NCI-H748 (cell line): ENCODE measurements around the gene KCNG1.
A peak's percentile ranks its signal among the peaks of the same experiment; 100 is the strongest.
"Not testable (repeated sequence)": the region's sequence is repeated elsewhere in the genome, so short reads cannot be mapped to it uniquely, and the experiment has no call there.

ENCODE experiments used
- DNase-seq: peaks from one replicate; lab custom pipeline; 2025; ENCODE audit not compliant: unreplicated experiment; lab: John Stamatoyannopoulos, UW

Gene KCNG1

DNA sequence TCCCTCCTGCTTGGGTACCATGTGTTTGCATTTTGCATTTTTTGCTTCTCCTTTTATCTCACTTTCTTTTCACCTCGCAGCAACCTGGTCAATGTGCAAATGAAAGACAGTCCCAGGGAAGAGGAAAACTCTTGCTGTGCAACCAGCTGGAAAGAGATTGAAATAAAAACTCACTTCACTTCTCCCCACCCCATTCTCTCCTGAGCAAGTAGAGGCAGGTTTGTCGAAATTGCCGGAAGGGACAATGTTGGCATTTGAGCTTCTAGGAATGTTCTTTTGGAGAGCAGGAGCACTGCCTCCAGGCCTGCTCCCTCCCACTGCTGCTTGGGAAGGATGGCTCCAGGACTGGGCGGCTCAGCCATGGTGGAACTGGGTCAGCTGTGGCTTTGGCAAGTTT, 30.6 kb downstream of the KCNG1 start:
- DNase-seq = no peak

DNA sequence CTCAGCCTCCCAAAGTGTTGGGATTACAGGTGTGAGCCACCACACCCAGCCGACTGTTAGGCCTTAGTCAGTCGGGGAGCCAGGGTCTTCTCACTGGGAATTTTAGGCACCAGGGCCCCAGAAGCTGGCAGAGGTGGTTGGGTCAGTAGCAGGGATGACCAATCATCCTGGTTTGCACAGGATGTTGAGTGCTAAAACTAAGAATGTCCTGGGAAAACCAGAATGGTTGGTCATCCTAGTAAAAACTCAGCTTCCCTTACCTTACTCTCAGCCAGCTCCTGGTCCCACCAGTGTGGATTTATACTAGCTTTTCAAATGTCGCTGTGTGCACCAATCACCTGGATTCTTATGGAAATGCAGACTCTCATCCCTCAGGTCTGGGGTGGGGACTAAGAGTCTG, 31.8 kb downstream of the KCNG1 start:
- DNase-seq = no peak

DNA sequence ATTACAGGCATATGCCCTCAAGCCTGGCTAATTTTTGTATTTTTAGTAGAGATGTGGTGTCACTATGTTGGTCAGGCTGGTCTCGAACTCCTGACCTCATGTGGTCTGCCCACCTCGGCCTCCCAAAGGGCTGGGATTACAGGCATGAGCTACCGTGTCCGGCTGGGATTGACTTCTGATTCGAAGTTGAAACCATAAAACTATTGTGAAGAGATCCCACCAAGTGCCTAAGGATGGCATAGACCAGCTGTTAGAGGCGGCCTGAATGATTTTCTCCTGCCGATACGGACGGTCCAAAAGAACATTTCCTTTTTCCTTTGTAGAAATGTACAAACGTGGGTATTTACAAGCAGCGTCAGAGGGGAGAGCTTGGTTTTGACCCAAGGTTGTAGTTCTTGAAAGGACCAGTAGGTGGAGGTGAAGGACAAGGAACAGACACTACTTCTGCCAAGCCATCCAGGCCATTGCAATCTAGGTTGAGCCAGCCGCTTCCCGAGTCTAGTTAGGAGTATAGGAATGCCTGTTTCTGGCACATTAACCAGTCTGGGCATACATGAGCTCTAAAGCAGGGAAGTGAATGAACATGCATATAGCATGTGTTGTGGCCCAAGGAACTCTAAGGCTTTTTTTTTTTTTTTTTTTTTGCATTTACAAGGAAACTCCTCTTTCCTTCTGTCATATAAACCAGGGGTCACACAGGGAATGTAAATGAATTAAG, 35.3 kb downstream of the KCNG1 start:
- DNase-seq = peak; percentile 52

DNA sequence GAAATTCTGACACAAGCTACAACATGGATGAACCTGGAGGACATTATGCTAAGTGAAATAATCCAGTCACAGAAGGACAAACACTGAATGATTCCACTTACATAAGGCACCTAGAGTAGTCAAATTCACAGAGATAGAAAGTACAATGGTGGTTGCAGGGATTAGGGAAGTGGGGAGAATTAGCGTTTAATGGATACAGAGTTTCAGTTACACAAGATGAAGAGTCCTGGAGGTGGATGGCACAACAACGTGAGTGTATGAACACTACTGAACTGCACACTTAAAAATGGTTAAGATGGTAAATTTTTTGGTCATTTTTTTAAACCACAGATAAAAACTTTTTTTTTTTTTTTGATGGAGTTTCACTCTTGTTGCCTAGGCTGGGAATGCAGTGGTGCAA, 39.6 kb downstream of the KCNG1 start:
- DNase-seq = no peak

DNA sequence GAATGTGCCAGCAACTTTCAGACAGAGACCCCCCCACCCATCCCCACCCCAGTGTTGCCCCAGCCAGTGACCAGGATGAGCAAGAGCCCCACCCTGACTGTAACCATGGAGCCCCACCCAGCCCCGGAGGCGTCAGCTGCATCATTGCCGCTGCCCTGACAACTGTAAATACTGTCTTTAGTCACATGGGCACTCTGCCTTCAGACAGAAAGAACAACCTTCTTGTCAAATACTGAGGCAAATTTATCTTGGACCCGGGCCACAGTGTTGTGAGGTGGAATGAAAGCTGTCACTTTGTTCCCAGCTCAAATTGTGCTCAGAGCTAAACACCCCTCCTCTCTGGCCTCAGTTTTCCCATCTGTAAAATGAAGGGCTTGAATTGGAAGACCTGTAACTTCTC, 40.5 kb downstream of the KCNG1 start:
- DNase-seq = peak; percentile 60

DNA sequence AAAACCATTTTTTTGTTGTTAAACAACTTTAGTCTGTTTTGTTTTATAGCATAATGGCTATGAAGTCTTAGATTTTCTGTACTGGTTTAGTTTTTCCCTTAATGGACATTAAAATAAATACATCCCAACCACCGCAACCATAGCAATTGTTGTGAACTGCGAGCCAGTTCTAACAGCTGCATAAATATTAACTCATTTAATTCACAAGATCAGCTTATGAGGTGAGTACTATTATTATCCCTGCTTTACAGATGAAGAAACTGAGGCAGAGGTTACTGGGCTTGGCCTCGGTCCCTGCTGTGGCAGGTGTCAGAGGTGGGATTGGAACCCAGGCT, 41.2 kb downstream of the KCNG1 start:
- DNase-seq = no peak

DNA sequence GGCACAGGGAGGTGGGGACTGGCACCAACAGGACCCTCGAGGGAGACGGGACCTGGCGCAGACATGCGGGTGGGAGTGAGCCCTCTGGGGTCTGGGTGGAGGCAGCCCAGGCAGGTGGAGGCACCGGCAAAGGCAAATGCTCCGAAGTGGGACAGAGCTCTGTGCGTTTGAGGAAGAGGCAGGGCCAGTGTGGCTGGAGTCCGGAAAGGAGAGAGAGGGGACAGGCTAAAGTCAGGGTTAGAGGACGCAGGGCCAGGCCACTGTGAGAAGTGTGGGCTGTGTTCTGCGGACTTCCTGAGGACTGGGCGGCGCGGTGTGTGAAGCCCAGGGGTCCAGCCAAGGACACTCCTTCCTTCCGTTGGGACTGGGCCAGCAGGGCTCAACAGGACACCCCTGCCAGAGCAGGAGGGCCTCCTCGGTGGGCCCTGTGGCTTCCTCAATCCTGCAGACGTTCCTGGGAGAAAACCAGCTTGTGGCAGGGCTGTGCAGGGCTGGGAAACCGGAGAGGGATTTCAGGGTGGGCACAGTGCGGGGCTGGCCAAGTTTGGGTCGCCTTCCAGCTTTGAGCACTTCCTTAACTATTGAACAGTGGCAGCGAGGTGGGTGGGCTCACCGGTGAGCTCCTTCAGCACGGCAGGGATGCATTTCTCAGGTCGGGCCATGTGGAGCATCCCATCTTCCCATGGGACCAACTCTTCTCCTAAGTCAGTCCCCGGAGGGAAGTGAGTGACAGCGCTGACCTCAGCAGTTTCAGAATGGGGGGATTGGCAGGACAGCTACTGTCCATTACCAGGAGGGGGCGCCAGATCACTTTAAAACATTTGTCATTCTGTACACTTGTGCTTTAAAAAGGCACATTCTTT, 41.8 kb downstream of the KCNG1 start:
- DNase-seq = peak; percentile 42

DNA sequence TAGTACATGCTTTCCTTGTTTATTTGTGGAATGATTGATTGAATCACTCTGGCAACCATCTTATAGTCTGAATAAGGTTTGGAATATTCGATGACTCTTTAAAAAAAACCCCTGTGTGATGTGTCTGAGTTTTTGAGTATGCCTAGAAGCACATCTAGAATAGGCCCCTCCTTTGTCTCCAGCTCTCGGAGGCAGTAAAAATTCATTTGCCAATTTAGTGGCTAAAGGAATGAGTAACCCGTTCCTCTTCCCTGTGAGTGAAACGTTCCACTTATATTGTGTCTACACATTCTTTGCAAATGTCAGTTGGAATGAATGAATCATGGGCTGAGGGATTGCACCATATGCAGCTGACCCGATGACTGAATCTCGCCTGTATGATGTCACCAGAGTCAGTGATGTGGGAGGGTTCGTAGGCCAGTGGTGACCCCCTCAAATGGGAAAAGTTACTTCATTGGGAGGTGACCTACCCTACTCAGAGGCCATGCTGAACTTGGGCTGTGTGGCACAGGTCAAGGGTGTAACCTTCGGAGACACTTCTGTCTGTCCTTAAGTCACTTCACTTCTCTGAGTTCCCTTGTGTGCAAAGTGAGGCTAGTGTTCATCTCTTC, 42.7 kb downstream of the KCNG1 start:
- DNase-seq = no peak

DNA sequence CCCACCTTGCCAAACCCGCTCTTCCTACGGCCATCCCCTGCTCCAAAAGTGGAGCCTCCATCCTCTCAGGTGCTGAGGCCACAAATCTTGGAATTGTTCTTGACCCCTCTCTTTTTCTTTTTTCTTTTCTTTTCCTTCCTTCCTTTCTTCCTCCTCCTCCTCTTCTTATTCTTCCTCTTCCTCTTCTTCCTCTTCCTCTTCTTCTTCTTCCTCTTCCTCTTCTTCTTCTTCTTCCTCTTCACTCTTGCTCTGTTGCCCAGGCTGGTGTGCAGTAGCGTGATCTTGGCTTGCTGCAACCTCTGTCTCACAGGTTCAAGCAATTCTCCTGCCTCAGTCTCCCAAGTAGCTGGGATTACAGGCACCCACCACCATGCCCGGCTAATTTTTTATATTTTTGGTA, 44.4 kb downstream of the KCNG1 start:
- DNase-seq = not testable (repeated sequence)

DNA sequence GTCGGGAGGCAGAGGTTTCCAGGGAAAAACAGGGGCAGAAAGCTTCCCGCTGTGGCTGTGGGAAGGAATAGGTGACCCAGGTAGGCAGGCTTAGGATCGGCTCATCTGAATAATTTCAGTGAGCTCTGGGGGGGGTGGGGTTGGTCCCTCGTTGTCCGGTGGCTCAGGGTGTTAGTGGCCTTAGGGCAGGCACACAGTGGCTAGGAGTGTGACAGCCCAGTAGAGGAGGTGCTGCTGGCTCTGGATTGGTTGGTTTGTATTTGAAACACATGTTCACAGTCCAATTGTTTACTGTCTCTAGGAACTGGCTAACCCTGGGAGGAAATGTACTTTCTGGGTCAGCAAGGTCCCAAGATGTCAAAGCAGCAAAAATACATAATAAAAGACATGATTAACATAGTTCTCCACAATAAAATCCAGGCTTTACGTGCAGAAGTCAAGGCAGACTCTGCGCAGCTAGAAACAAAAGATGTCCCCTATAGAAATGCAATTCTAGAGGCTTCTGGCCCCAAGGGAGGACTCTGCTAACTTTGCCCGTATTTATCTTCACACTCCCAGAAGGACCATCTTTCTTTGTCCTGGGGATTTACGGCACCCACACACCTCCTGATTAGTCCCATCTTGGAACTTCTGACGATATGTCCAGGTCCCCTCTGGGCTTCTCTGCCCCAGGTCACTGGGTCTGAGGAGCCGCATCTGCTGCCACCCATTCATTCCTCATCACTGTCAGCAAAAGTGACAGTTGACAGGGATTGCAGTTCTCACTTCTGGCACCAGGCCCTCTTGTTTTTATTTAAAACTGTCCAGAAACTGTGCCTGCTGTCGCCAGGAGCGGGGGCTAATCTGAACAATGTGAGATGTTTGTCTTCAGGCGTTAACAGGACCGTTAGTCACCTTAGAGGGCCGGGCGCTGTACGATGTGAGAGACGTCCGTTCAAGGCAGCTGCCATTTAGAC, 45.6 kb downstream of the KCNG1 start:
- no peak for DNase-seq

DNA sequence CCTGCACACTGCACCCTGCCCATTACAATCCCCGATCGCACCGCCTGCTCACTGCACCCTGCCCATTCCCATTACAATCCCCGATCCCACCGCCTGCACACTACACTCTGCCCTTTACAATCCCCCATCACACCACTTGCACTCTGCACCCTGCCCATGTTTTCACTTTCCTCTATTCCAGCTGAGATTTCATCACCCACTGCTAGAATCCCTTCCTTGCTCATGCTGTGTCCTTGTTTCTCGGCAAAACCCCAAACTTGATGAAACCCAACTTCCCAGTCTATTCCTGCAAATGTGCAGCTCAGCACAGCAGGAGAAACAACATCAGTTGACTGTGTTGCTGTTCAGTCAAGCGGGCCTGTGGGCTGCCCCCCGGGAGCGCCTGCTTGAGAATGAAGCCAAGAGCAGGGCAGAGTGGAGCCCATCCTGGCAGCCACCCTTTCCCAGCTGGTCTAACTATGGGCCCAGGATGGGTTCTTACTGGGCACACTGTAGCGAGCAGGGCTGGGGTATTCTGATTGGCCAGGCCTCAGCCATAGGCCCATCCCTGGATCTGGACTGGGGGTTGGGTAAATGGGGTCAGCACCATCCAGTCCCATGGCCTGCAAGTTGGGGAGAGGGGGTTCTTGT, 47.1 kb downstream of the KCNG1 start:
- no peak for DNase-seq

DNA sequence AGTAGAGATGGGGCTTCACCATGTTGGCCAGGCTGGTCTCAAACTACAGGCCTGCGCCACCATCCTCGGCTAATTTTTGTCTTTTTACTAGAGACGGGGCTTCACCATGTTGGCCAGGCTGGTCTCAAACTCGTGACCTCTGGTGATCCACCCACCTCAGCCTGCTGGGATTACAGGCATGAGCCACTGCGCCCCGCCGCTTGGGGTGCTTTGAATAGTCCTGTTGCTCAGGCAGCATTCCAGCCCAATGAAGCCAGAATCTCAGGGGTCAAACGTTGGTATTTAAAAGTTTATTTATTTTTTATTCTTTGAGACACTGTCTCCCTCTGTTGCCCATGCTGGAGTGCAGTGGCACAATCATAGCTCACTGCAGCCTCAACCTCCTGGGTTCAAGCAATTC, 53.0 kb downstream of the KCNG1 start:
- no peak for DNase-seq

DNA sequence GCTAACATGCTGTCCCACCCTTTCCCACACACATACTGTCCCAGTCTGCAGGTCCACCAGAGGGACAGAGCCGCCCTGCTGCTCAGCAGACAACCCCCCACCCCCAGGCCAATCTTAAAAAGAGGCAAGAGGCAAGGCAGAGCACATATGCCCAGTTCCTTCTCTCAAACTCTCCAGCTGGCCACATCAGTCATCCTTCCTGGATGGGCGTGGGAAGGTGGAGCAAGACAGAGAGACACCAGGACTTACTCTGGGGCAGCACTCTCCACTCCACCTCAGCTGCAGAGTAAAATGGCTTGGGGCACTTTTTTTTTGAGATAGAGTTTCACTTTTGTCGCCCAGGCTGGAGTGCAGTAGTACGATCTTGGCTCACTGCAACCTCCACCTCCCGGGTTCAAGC, 53.5 kb downstream of the KCNG1 start:
- no peak for DNase-seq

DNA sequence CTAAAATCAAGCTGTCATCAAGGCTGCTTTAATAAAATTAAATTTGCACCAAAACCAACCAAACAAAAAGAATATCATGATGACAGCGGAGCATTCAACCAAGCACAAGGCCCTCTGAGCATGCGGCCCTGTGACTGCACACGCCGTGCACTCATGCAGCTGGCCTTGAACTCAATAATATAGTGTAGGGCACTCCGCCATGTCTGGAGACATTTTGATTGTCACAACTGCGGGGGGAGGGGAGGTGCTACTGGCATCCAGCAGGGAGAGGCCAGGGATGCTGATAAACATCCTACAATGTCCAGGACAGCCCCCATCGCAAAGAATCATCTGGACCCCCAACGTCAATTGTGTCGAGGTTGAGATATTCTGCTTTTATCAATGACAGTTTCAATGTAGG, 54.6 kb downstream of the KCNG1 start:
- no peak for DNase-seq

DNA sequence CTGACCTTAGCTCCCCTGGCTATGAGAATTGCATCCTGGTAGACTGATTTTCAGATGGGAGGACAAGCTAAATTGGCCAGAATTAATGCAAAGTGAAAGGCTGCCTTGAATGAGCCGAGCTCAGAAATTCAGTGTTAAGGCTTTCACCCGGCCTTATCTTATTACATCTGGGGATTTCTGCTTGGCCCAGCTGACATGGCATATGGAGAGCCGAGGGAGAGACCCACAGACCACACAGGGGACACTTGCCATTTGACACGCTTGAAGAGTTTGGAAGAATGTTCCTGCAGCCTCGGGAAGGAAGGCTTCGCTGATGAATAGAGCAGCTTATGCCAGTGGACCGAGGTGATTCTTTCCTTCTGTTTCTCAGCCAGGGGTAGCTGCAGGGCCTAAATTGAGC, 55.3 kb downstream of the KCNG1 start:
- no peak for DNase-seq

DNA sequence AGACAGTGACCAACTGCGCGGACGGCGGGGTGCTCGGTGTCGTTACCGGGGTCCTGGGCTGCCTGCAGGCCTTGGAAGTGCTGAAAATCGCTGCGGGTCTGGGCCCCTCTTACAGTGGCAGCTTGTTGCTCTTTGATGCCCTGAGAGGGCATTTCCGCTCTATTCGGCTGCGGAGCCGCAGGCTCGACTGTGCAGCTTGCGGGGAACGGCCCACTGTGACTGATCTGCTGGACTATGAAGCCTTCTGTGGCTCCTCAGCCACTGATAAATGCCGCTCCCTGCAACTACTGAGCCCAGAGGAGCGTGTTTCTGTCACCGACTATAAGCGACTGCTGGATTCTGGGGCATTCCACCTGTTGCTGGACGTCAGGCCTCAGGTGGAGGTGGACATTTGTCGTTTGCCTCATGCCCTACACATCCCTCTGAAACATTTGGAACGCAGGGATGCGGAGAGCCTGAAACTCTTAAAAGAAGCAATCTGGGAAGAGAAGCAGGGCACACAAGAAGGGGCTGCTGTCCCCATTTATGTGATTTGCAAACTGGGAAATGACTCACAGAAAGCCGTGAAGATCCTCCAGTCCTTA, 63.3 kb downstream of the KCNG1 start:
- DNase-seq = no peak

DNA sequence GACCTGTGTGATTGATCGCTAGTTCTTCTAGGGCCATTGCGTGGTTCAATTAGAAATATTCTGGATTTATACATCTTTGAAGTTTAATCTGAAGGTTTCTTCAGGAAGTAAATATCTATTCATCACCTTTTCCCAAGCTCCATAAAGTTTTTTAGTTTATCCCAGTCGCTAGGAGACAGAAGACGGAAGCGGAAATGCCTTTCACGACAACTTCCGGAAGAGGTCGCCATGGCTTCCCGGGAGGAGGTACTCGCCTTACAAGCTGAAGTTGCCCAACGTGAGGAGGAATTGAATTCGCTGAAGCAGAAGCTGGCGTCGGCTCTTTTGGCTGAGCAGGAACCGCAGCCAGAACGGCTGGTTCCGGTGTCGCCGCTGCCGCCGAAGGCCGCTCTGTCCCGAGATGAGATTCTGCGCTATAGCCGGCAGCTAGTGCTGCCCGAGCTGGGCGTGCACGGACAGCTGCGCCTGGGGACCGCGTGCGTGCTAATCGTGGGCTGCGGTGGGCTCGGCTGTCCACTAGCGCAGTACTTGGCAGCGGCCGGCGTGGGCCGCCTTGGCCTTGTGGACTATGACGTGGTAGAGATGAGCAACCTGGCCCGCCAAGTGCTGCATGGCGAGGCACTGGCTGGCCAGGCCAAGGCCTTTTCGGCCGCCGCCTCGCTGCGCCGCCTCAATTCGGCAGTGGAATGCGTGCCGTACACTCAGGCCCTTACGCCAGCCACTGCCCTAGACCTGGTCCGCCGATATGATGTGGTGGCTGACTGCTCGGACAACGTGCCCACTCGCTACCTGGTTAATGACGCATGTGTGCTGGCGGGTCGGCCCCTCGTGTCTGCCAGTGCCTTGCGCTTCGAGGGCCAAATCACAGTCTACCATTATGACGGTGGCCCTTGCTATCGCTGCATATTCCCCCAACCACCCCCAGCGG, 64.0 kb downstream of the KCNG1 start, which contains the start of gene MOCS3:
Gene MOCS3 (plus strand): TSS at position 204 of the 928 bp plus-strand sequence. CDS start 25 bp downstream, at position 229.
- DNase-seq = peak; percentile 88

DNA sequence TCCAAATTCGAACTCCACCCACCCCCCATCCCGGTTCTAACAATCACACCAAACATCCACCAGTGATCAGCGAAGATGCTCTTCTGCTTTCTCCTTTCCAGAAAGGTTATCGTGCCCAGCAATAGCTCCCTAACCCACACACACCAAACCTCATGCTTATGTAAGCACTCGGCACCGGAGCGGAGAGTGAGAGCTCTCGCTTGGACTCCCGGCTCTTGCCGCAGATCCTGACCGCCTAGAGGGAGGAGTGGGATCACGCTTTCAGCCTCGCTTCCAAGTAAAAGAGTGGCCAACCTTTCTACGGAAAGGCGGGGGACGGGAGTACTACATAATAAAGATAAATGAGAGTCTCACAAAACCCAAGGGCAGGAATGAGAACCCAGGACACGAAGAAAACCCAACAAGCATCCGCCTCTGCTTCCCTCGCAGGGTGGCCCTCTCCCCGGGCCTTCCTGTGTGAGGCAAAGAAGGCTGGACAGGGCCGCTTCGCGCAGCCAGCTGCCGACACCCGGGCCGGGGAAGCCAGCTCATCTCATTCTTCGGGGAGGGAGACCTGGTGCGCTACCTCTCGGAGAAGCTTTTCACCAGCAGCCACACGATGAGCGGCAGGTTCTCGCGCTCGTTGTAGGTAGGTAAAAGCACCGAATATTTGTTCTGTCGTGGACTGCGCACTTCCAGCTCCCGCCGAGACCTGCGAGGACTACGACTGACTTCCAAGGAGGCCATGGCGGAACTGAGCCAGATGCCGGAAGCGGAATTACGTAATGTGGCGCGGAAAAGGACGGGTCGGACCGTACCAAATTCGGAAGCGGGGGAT, 64.9 kb downstream of the KCNG1 start, which contains the start of gene DPM1:
Gene DPM1 (minus strand): TSS at position 735 of the 817 bp plus-strand sequence. CDS start 9 bp downstream, at position 726.
- peak; percentile 88 for DNase-seq
